Measurements from ENCODE around the gene PPP6R1.

Gene PPP6R1

GRCh38 chr19:55199620-55200204, 59.1 kb downstream of the PPP6R1 start:
- TF ChIP-seq ZBTB7A (IDR thresholded peaks at IDR 0.05; ENCODE audit: low read depth) (no peak), EGR1 (IDR thresholded peaks at IDR 0.05) (no peak), FOXM1 (IDR thresholded peaks at IDR 0.05; ENCODE audit: borderline replicate concordance, low read depth) (no peak), RAD21 (IDR thresholded peaks at IDR 0.05; ENCODE audit: low read depth) (no peak), CREB1 (IDR thresholded peaks at IDR 0.05; ENCODE audit: low read depth) (no peak), USF1 (IDR thresholded peaks at IDR 0.05) (no peak), TEAD4 (IDR thresholded peaks at IDR 0.05) (no peak), NFIC (IDR thresholded peaks at IDR 0.05) (no peak), CEBPB (IDR thresholded peaks at IDR 0.05) (no peak), MAX (IDR thresholded peaks at IDR 0.05) (no peak), TAF1 (IDR thresholded peaks at IDR 0.05; ENCODE audit: low read depth) (no peak), YY1 (IDR thresholded peaks at IDR 0.05; ENCODE audit: low read depth) (no peak), REST (IDR thresholded peaks at IDR 0.05; ENCODE audit: low read depth) (no peak), TCF12 (IDR thresholded peaks at IDR 0.05; ENCODE audit: low read depth) (no peak), EP300 (IDR thresholded peaks at IDR 0.05; ENCODE audit: borderline replicate concordance) (no peak)

- peak; percentile 84 for TF ChIP-seq REST (IDR thresholded peaks at IDR 0.05; ENCODE audit: low read depth)
- no peak for TF ChIP-seq USF1 (IDR thresholded peaks at IDR 0.05)
Measured at GRCh38 chr19:55198651-55199050, 60.2 kb downstream of the PPP6R1 start.

GRCh38 chr19:55197528-55197927, 61.3 kb downstream of the PPP6R1 start:
- TF ChIP-seq MAX (IDR thresholded peaks at IDR 0.05) (no peak), REST (IDR thresholded peaks at IDR 0.05; ENCODE audit: low read depth) (no peak), USF1 (IDR thresholded peaks at IDR 0.05) (no peak), FOXM1 (IDR thresholded peaks at IDR 0.05; ENCODE audit: borderline replicate concordance, low read depth) (no peak), EP300 (IDR thresholded peaks at IDR 0.05; ENCODE audit: borderline replicate concordance) (no peak), TCF12 (IDR thresholded peaks at IDR 0.05; ENCODE audit: low read depth) (no peak), CEBPB (IDR thresholded peaks at IDR 0.05) (no peak), TEAD4 (IDR thresholded peaks at IDR 0.05) (no peak), RAD21 (IDR thresholded peaks at IDR 0.05; ENCODE audit: low read depth) (no peak), CREB1 (IDR thresholded peaks at IDR 0.05; ENCODE audit: low read depth) (no peak), TAF1 (IDR thresholded peaks at IDR 0.05; ENCODE audit: low read depth) (no peak), ZBTB7A (IDR thresholded peaks at IDR 0.05; ENCODE audit: low read depth) (no peak), NFIC (IDR thresholded peaks at IDR 0.05) (no peak), EGR1 (IDR thresholded peaks at IDR 0.05) (no peak), YY1 (IDR thresholded peaks at IDR 0.05; ENCODE audit: low read depth) (no peak)

- TF ChIP-seq RAD21 (IDR thresholded peaks at IDR 0.05; ENCODE audit: low read depth): no peak
- no peak for TF ChIP-seq TEAD4 (IDR thresholded peaks at IDR 0.05)
- no peak for TF ChIP-seq REST (IDR thresholded peaks at IDR 0.05; ENCODE audit: low read depth)
- TF ChIP-seq USF1 (IDR thresholded peaks at IDR 0.05): no peak
- no peak for TF ChIP-seq NFIC (IDR thresholded peaks at IDR 0.05)
- no peak for TF ChIP-seq EGR1 (IDR thresholded peaks at IDR 0.05)
- TF ChIP-seq ZBTB7A (IDR thresholded peaks at IDR 0.05; ENCODE audit: low read depth): no peak
- no peak for TF ChIP-seq EP300 (IDR thresholded peaks at IDR 0.05; ENCODE audit: borderline replicate concordance)
- no peak for TF ChIP-seq FOXM1 (IDR thresholded peaks at IDR 0.05; ENCODE audit: borderline replicate concordance, low read depth)
Measured at GRCh38 chr19:55196803-55197202, 62.0 kb downstream of the PPP6R1 start.

Data from Ishikawa (cell line).